Measurements from ENCODE around the gene KANSL1. TPM values are rescaled to one million over a fixed set of nuclear protein-coding genes. Genes with fewer than 3 reads are reported as not detected.

The KANSL1 gene
- total and polyA plus RNA-seq, 9 of the 15 experiments (the other 6 are each of a cell fraction or from before 2014, with no cell fraction given) = 3.6 to 55.4 (median 31.8) TPM

GRCh38 chr17:46123607-46124006 lies 69.6 kb downstream of the KANSL1 start:
- Histone ChIP-seq H3K27ac (ENCODE audit: extremely low read depth, low read depth, low read length) (no peak overlapping the region), H3K4me3 (no peak overlapping the region), H3K79me2 (ENCODE audit: control insufficient read depth, insufficient read depth, low read length) (peaks cover 98% of the 10 kb centered on the region), H4K20me1 (replicated peaks; ENCODE audit: control insufficient read depth, insufficient read depth, low read length) (peaks cover 51% of the 10 kb centered on the region), H3K4me2 (ENCODE audit: insufficient read depth, low read length) (no peak overlapping the region), H3K9ac (ENCODE audit: insufficient read depth in 1 of 2, low read depth in 2 of 2, low read length in 2 of 2) (no peak overlapping the region), H3K4me1 (replicated peaks in 1 of 2; ENCODE audit: control insufficient read depth in 2 of 2, insufficient read depth in 2 of 2, low read length in 2 of 2) (peaks cover 0 to 11% of the 10 kb centered on the region in 2 experiments; a peak in 3 of 5 replicates), H3K9me3 (replicated peaks; ENCODE audit: control insufficient read depth, insufficient read depth, low read depth, low read length) (no peaks in the 10 kb centered on the region), H2AFZ (ENCODE audit: low read depth, low read length) (no peak overlapping the region), H3K27me3 (ENCODE audit: control insufficient read depth in 2 of 2, insufficient read depth in 2 of 2, low read length in 2 of 2) (no peaks in the 10 kb centered on the region), H3K36me3 (ENCODE audit: control insufficient read depth, insufficient read depth, low read length) (peaks cover 12% of the 10 kb centered on the region; the same call in 2 of the 3 replicates), H3K9me1 (ENCODE audit: control insufficient read depth, insufficient read depth, low read length) (peaks cover 3% of the 10 kb centered on the region)
- POLR2A ChIA-PET = interaction anchor here (1.0 to 2.6 kb wide), 3 partner anchors 10 to 30 kb away, joined by 3 to 11 read pairs (median 4); no protein-coding TSS in a partner anchor
- intact Hi-C loops (cut with micrococcal nuclease) = no loop called here
- no peak for FAIRE-seq
- in situ Hi-C loops (cut with MboI) = loop anchor here (10.0 kb wide), 1 partner anchor 549 kb away; no protein-coding TSS in a partner anchor
- DNase-seq (ENCODE audit: extremely low read depth in 1 of 4, low spot score in 3 of 4) = no peak
- no TSS peak for BruUV-seq (replicated peaks)
- no peak for ATAC-seq
- 92% methylated on average over 3 of the region's 3 CpGs for WGBS (ENCODE audit: insufficient coverage, low coverage, missing lambda C conversion rate)
- CTCF ChIA-PET (ENCODE audit: low intra/inter-chr PET ratio) = no interaction called here
- no peak for TF ChIP-seq SPI1 (IDR thresholded peaks at IDR 0.05; ENCODE audit: borderline replicate concordance, low read depth, low read length)
- TF ChIP-seq PTTG1 (tag; IDR thresholded peaks at IDR 0.05; ENCODE audit: low read depth) = no peak
- no peak for TF ChIP-seq CREM (IDR thresholded peaks at IDR 0.05; ENCODE audit: low read depth)
- TF ChIP-seq, protein P1, sequence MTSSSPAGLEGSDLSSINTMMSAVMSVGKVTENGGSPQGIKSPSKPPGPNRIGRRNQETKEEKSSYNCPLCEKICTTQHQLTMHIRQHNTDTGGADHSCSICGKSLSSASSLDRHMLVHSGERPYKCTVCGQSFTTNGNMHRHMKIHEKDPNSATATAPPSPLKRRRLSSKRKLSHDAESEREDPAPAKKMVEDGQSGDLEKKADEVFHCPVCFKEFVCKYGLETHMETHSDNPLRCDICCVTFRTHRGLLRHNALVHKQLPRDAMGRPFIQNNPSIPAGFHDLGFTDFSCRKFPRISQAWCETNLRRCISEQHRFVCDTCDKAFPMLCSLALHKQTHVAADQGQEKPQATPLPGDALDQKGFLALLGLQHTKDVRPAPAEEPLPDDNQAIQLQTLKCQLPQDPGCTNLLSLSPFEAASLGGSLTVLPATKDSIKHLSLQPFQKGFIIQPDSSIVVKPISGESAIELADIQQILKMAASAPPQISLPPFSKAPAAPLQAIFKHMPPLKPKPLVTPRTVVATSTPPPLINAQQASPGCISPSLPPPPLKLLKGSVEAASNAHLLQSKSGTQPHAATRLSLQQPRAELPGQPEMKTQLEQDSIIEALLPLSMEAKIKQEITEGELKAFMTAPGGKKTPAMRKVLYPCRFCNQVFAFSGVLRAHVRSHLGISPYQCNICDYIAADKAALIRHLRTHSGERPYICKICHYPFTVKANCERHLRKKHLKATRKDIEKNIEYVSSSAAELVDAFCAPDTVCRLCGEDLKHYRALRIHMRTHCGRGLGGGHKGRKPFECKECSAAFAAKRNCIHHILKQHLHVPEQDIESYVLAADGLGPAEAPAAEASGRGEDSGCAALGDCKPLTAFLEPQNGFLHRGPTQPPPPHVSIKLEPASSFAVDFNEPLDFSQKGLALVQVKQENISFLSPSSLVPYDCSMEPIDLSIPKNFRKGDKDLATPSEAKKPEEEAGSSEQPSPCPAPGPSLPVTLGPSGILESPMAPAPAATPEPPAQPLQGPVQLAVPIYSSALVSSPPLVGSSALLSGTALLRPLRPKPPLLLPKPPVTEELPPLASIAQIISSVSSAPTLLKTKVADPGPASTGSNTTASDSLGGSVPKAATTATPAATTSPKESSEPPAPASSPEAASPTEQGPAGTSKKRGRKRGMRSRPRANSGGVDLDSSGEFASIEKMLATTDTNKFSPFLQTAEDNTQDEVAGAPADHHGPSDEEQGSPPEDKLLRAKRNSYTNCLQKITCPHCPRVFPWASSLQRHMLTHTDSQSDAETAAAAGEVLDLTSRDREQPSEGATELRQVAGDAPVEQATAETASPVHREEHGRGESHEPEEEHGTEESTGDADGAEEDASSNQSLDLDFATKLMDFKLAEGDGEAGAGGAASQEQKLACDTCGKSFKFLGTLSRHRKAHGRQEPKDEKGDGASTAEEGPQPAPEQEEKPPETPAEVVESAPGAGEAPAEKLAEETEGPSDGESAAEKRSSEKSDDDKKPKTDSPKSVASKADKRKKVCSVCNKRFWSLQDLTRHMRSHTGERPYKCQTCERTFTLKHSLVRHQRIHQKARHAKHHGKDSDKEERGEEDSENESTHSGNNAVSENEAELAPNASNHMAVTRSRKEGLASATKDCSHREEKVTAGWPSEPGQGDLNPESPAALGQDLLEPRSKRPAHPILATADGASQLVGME (CRISPR knock-in tag; IDR thresholded peaks at IDR 0.05) = no peak
- TF ChIP-seq YBX1 (IDR thresholded peaks at IDR 0.05) = no peak
- TF ChIP-seq, protein P2, sequence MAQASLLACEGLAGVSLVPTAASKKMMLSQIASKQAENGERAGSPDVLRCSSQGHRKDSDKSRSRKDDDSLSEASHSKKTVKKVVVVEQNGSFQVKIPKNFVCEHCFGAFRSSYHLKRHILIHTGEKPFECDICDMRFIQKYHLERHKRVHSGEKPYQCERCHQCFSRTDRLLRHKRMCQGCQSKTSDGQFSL (CRISPR knock-in tag; IDR thresholded peaks at IDR 0.05) = no peak
- TF ChIP-seq, protein P2 (tag; IDR thresholded peaks at IDR 0.05) = no peak
- no peak for TF ChIP-seq SAP30 (IDR thresholded peaks at IDR 0.05; ENCODE audit: borderline replicate concordance, insufficient read depth, low read depth, low read length, poor library complexity, severe bottlenecking)
- no peak for TF ChIP-seq MLX (CRISPR knock-in tag; conservative IDR thresholded peaks at IDR 0.05)
- no peak for TF ChIP-seq TCF7 (IDR thresholded peaks at IDR 0.05; ENCODE audit: borderline replicate concordance)
- no peak for TF ChIP-seq PTRF (tag; IDR thresholded peaks at IDR 0.05)
- TF ChIP-seq MCM5 (IDR thresholded peaks at IDR 0.05; ENCODE audit: low read depth) = no peak
- TF ChIP-seq, protein P3, sequence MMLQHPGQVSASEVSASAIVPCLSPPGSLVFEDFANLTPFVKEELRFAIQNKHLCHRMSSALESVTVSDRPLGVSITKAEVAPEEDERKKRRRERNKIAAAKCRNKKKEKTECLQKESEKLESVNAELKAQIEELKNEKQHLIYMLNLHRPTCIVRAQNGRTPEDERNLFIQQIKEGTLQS (IDR thresholded peaks at IDR 0.05) = no peak
- TF ChIP-seq, protein P3 (CRISPR knock-in tag; conservative IDR thresholded peaks at IDR 0.05) = no peak
- TF ChIP-seq DNMT1 (IDR thresholded peaks at IDR 0.05) = no peak
- TF ChIP-seq RNF2 (IDR thresholded peaks at IDR 0.05) = no peak

All from K562 (cell line).